Subcutaneous adipose tissue (tissue), 4 donors: Measurements from ENCODE around the gene CCDC196. TPM values are rescaled to one million over a fixed set of nuclear protein-coding genes. Genes with fewer than 3 reads are reported as not detected.

Source experiments
- total RNA-seq, 4 donors: library from RNA; depleted of rRNA; stranded (reverse); fragments of >200 nt; gene quantifications; one replicate each; pipeline ENCODE4 v1.1.0, GENCODE V29; 2016
- TF ChIP-seq, protein P1 (sequence below): fragments of 450-650 bp; IDR thresholded peaks from one replicate; pipeline ENCODE4 v1.5.1; 2016; ENCODE audit warnings: low read depth, mild to moderate bottlenecking, control low read depth, antibody characterized with exemption, moderate library complexity

CCDC196 gene
- total RNA-seq, 4 donors from 2014 or later: not detected

DNA sequence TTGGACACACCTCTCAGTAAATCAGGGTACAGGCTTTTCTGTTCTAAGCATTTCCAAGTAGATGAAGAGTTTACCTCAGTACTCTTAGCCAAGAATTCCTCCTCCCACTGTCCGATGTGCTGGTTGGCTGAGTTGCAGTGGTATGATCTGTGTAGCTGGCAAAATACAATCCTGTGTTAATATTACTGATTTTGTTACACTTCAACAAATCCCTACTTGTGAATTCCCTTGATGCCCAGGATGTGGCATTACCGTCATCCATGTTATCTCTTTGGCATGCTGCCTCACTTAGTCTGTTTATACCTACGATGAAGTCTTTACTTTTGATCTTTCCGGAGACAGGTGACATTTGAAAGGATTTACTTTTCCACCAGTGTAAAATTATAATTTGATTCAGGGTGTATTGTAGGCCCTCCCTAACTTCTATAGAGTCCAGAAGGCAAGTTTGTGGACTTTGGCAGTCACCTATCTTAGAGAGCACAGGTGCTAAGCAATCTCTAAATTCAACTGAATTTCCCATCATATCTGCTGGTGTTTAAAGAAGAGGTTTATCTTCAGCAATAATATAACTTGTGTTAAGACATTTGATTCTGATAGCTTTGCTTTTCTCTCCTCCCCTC lies 10.1 kb downstream of the CCDC196 start:
- TF ChIP-seq, protein P1, sequence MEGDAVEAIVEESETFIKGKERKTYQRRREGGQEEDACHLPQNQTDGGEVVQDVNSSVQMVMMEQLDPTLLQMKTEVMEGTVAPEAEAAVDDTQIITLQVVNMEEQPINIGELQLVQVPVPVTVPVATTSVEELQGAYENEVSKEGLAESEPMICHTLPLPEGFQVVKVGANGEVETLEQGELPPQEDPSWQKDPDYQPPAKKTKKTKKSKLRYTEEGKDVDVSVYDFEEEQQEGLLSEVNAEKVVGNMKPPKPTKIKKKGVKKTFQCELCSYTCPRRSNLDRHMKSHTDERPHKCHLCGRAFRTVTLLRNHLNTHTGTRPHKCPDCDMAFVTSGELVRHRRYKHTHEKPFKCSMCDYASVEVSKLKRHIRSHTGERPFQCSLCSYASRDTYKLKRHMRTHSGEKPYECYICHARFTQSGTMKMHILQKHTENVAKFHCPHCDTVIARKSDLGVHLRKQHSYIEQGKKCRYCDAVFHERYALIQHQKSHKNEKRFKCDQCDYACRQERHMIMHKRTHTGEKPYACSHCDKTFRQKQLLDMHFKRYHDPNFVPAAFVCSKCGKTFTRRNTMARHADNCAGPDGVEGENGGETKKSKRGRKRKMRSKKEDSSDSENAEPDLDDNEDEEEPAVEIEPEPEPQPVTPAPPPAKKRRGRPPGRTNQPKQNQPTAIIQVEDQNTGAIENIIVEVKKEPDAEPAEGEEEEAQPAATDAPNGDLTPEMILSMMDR: no peak

DNA sequence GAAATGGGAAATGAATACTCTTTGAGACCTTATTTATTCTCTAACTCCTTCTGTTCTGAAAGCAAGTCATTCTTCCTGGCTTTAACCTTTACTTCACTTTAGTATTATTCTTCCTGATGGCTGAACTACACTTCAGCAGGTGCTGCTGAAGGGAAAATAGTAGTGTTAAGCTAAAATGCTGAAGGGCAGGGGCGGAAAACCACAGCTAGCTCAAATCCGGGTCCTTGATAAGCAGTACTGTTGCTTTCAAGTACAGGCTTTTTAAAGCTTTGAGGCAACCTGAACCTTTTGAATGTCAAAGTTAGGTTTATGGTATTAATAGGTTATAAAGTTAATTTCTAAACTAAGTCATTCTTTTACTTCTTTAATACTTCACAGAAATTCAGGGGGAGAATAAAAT lies 10.7 kb downstream of the CCDC196 start:
- TF ChIP-seq, protein P1: no peak

DNA sequence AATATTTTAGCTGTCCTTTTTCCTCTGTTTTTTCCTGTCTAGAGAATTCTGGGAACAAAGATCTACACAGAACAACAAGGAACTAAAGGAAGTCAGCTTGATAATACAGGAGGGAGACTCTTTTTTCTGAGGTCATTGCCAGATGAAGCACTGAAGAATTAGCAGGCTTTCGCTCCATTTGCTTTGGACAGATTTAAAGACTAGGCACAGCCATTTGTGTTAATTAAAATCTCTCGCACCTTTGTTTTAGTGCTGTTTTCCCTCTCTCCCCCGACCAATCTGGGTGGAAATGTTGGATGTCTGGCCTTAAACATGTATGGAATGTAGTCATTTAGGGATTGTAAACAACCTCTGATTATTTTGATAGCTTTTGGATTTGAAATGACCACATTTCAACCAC lies 12.1 kb downstream of the CCDC196 start:
- TF ChIP-seq, protein P1: no peak

DNA sequence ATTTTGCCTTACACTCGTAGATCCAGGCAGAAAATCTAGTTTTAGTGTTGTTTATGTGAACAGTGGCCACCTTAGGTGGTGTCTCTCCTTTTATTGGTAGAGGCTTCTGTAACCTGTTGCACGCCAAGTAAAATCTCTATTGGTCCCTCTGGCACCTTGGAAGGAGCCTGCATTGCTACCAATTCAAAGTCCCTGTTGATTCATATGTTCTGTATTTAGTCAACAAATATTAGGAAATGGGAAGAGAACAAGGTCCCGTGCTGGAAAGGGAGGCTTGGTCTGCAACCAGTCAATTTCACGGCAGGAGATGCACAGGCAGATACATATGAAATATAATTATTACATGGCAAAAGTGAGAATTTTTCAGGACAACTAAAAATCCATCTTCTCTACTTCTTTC lies 15.4 kb downstream of the CCDC196 start:
- TF ChIP-seq, protein P1: no peak

DNA sequence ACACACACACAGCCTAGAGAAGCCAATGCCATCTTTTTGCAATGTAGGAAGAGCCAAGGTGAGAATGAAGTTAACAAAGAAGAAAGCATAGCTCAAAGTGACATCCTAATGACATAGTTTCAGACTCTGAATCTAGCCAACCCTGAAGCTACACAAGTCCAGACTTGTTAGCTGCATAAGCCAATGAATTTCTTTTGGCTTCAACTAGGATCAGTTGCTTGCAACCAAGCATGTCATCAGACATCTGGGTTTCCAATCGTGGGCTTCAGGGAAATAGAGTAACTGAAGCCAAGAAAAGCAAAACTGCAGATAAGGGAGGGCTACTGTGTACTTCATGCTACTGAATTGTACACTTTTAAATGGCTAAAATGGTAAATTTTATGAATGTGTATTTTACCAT lies 17.4 kb downstream of the CCDC196 start:
- TF ChIP-seq, protein P1: no peak

DNA sequence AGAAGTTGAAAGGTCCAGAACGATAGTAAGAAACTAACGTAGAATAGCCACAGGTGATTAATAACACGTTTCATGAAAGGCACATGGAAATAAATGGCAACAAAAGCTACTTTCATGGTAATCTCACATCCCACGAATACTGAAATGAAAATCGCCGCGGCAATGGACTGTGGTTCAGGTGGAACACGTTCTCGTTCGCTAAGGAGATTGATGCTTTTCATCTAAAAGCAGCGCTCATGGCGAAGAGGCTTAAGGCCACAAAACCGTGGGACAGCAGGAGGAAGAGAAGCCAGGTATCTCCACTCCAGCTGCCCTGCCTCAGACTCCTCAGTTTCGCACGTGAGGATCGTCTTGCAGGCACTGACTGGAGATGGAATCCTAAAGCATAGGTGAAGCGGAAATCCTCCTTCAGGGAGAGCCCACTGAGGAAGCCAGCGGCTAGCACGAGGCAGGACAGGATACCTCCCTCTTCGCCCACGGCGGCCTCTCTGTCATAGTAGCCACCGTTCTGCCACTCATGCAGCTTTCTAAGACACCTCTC lies 21.1 kb downstream of the CCDC196 start:
- TF ChIP-seq, protein P1: no peak

DNA sequence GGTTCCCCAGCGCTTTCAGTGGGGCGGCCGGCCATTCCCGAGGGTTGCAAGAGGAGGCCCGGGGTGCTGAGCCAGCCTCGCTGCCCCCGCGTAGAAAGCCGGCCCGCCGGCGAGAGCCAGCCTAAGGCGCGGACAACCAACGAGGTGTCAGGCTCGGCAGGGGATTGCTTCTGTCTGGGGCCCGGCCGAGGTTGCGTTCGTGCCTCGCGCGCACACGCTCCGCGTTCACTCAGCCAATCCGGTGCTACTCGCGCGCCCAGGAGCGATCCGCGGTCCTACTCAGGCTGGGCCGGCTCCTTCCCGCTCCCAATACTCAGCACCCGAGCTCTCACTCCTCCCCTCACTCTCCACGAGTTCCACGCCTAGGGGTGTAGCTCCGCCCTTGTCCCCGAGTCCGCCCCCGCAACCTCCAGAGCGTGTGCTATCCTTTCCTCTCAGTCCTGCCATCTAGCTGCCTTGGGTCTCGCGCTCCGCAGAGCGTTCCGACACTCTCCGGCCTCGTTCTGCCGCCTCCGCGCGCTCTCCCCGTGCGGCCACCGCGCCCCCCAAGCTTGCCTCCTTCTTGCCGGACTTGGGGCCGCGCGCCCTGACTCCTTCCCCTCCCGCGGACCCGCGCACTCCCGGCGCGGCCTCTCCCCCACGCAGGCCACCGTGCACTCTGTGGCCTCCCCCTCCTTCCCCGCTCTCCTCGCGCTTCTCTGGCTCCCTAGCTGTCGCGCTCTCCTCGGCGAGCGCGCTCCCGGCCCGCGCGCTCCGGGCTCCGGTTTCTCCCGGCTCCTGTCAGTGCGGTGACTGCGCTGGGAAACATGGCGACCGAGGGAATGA lies 21.8 kb downstream of the CCDC196 start, which contains the start of gene GPHN:
Gene GPHN (plus strand): TSS at position 426 of the 825 bp plus-strand sequence.
- TF ChIP-seq, protein P1: no peak
